Cardiac septum (tissue), 1 donor: ENCODE data around the gene ATP8A2. TPM values are rescaled to one million over a fixed set of nuclear protein-coding genes. Genes with fewer than 3 reads are reported as not detected.

Source experiments
- DNase-seq: peaks from one replicate; pipeline ENCODE4 v3.0.0-alpha.2; 2020; ENCODE audit warnings: low spot score
- intact Hi-C: fragments of 100-400 bp; cut with DNase I; formaldehyde crosslinking; loops from one replicate; pipeline ENCODE4 v1.14.0; 2022
- total RNA-seq: library from RNA; stranded (reverse); fragmentation: NEBNext Ultra II Directional; extraction: Animal tissue kit (Norgen Biotek cat#: 25700); gene quantifications from one replicate; pipeline ENCODE4 v1.2.1, GENCODE V29; 2021
- donor health status: DM: no; HTN: no; CAD: no.

The ATP8A2 gene
- total RNA-seq, 1 donor from 2014 or later, result 0.08 TPM

- no peak for DNase-seq
- intact Hi-C loops, result no loop called here
These were observed 289.2 kb downstream of the ATP8A2 start for GRCh38 chr13:25660996-25661395.

DNA sequence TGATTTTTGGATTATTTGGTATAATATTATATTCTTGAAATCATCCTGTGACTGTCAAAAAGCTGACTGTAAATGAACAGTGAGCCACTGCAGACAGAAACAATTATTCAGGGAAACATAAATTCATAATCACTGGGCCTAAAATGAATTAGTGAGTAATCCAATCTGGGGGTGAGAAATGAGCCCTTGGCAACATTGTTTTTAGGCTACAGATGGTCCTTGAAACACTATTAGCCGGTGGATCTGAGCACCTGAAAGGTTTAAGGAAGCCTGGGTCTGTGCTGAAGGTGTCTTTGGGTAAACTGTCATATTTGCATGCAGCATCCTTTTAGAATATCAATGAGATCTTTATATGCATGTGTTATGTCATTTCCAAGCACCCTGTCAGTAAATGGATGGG is 290.7 kb downstream of the ATP8A2 start:
- intact Hi-C loops, result no loop called here

DNA sequence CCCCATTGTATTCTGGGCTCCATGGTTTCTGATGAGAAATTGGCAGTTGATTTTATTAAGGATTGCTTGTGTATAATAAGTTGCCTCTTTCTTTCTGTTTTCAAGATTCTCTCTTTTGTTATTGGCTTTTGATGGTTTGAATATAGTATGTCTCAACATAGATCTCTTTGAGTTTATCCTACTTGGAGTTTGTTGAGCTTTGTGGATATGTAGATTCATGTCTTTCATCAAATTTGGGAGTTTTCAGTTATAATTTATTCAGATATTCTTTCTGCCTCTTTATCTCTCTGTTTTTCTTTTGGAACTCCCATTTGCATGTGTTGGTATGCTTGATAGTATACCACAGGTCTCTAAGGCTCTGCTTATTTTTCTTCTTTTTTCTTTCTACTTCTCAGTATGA is 296.6 kb downstream of the ATP8A2 start:
- DNase-seq, result no peak
- intact Hi-C loops, result no loop called here

More for the DNA sequence above, 290.7 kb downstream of the ATP8A2 start:
- DNase-seq, result no peak

- intact Hi-C loops, result no loop called here
- DNase-seq, result no peak
These were observed 301.9 kb downstream of the ATP8A2 start for GRCh38 chr13:25673711-25674110.

DNA sequence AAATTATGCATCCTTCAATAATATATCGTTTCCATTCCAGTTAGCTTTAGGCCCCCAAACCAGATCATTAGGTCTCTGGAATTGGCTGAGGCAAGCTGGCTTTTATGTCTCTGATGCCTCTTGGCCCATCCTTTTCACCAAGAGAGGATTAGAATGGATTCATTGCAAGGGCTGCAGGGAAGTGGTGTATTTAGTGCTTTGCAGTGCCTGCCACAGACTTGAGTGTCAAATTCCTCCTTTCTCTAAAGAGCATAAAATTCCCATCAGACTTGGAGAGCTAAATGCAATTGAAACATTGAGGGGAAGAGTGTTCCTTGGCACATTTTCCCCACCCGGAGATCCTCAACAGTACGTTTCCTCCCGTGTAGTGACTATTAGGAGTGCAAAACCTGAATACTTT is 302.6 kb downstream of the ATP8A2 start:
- intact Hi-C loops, result no loop called here
- DNase-seq, result no peak

DNA sequence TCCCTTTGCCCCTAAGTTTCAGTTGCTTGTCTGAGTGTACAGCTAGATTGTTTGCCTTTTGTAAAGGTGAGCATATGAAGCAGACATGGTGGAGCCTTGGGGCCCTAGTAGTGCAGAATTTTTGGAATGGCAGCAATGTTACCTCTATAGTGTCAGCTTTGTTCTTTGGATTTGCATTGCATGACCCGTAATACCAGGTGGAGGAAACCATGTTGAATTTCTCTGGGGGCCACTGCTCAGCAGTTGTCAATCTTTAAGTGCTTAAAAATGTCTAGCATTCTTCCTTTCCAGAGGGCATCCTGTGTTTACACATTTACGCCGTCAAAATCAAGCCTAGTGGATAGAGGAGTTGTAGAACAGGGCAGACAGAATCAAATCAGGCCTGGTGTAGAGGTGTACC is 303.3 kb downstream of the ATP8A2 start:
- DNase-seq, result no peak
- intact Hi-C loops, result no loop called here

- intact Hi-C loops, result no loop called here
- no peak for DNase-seq
These were observed 306.2 kb downstream of the ATP8A2 start for GRCh38 chr13:25677956-25678355.

DNA sequence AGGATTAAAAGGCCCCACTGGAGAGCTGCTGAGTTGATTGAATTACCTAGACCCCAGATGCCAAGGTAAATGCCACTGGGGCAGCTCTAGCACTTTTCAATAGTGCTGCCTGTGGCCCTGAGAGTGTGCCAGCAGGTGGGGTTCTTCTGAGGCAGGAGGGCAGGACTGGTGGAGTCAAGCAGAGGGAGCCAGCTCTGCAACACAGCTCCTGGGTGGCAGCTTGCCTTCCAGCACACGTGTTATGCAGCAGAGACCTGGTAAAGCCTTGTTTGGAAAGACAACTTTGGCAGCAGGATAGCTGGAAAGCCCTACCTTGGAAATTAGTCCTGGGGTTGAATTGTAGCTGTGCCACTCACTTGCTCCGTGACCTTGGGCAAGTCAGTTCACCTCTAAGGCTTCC is 306.6 kb downstream of the ATP8A2 start:
- DNase-seq, result no peak
- intact Hi-C loops, result no loop called here

GRCh38 chr13:25679159-25679558 is 307.4 kb downstream of the ATP8A2 start:
- DNase-seq, result no peak
- intact Hi-C loops, result no loop called here

GRCh38 chr13:25679936-25680335 is 308.2 kb downstream of the ATP8A2 start:
- intact Hi-C loops, result no loop called here
- no peak for DNase-seq

GRCh38 chr13:25682276-25682675 is 310.5 kb downstream of the ATP8A2 start:
- no peak for DNase-seq
- intact Hi-C loops, result no loop called here

DNA sequence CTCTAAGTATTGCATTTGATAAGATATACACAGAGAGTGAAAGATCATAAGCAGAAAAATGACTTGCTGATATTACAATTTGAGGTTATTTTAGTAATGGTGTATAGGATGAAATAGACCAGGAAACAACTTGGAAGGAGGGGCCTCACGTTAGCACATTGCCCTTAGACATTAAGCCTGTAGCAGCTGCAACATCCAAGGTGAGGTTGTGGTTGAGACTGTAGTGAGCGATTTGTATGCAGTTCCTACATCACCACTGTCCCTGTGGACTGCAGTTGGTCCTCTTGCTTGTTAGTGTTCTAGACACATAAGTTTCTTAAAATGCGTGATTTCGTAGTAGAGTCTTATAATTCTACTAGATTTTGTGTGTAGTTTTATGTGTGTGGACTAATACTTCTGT is 311.3 kb downstream of the ATP8A2 start:
- intact Hi-C loops, result no loop called here
- DNase-seq, result no peak

GRCh38 chr13:25683662-25684370 is 312.0 kb downstream of the ATP8A2 start:
- no peak for DNase-seq
- intact Hi-C loops, result no loop called here

GRCh38 chr13:25684491-25684890 is 312.7 kb downstream of the ATP8A2 start:
- no peak for DNase-seq
- intact Hi-C loops, result no loop called here

- intact Hi-C loops, result no loop called here
- no peak for DNase-seq
These were observed 315.2 kb downstream of the ATP8A2 start for GRCh38 chr13:25686831-25687470.

DNA sequence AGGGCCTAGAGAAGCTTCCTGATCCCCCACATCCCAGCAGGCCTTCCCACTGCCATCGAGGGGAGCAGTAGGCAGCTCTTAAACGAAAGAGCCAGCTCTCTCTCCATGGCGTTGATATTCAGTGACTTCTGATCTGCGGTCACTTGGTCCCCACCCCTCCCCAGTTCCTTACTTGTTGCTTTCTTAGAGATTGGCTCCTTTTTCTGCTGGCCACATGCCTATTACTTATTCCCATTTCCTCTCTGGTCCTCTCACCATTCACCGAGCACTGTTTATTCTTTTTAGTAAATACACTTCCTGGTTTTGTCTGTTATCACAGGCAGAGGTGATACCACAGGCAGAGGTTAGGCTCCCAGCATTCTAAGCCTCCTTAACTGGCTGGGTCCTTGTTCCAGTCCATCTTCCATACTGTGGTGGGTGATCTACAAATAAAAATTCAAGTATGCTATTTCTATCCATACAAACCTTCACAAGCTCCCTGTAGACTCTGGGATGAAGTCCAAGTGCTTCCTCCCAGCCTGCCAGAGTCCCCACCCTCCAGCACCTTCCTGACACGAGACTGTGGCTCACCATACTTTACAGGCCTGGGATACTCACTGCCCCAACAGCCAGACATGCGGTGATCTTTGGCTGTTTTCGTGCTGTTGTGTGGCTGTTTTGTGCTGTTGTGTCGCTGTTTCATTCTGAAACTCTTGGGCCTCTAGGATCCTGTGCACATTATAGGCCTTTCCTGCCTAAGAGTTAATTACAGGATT is 315.9 kb downstream of the ATP8A2 start:
- intact Hi-C loops, result no loop called here
- DNase-seq, result no peak

DNA sequence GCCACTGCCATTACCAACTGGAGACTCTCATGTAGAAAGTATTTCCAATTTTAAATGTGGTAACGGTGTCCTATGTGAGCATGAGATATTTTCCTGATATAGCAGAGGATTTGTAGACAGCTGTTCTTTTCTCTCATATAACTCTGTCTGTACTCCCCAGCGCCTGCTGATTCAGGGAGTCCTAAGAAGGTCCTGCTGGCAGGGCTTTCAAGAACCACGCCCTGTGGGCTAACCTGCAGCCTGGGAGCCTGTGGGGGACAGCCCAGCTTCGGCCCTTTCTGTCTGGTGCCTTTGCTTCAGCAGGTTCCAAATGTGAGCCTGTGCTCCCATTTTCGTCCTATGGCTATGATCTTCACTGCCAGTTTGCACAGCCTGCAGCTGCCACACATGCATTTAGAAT is 316.8 kb downstream of the ATP8A2 start:
- no peak for DNase-seq
- intact Hi-C loops, result no loop called here

DNA sequence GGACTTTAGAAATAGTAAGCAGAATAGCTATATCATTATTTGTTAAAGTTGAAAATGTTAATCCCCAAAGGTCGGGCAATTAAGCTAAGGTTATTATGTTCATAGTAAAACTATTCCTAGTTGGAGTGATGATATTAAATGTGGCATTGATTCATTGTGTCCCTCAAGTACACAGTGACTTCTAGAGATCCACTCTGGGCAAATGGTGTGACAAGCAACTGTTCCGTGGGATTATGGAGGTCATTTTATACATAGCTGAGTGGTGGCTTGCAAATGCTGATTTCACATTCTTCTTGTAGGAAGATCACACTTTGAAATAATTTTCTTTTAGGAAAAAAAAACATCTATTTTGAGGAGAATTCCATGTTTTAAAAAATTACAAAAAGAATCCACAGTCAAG is 317.8 kb downstream of the ATP8A2 start:
- no peak for DNase-seq
- intact Hi-C loops, result no loop called here

- intact Hi-C loops, result no loop called here
- no peak for DNase-seq
These were observed 318.8 kb downstream of the ATP8A2 start for GRCh38 chr13:25690582-25690981.

GRCh38 chr13:25691654-25692053 is 319.9 kb downstream of the ATP8A2 start:
- intact Hi-C loops, result no loop called here
- no peak for DNase-seq

DNA sequence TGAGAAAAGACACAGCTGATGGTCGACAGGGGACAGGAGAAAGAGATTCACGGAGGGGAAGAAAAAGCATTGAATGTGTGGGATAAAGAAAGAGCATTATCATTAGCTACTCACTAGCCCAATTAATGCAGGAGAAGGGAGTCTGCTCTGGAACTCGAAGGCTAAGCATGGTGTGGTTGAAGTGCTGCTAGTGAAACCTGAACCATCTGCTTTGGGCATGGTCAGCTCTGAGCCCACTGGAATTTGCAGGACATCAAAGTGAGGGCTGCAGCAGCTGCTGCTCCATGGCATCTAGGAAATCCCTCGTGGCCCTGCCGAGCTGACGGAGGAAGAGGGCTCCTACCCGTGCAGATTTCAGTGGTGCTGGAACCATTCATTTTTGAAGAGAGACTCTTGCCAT is 320.3 kb downstream of the ATP8A2 start:
- intact Hi-C loops, result no loop called here
- DNase-seq, result no peak
